Activated B cell treated with CpG ODN at 0.5 μM for 24 hours (primary cell): ENCODE results near the gene CCNB3. TPM values are rescaled to one million over a fixed set of nuclear protein-coding genes. Genes with fewer than 3 reads are reported as not detected.

Source experiments
- ATAC-seq: fragments of 200-7000 bp; cut with Tn5 transposase; one replicate; pipeline ENCODE4 v1.10.0; 2021; ENCODE audit warnings: low read depth, mild to moderate bottlenecking, moderate library complexity
- CTCF ChIA-PET: fragments of 350-600 bp; sonication (Branson Sonifier 250); formaldehyde crosslinking; loops from one replicate; lab custom pipeline; 2021; ENCODE audit warnings: antibody characterized with exemption; lab: Charles Lee
- POLR2A ChIA-PET: fragments of 350-600 bp; sonication (Branson Sonifier 250); formaldehyde crosslinking; loops from one replicate; lab custom pipeline; 2021; ENCODE audit warnings: antibody characterized with exemption; lab: Charles Lee
- DNase-seq: peaks from one replicate; pipeline ENCODE4 v3.0.0; 2022
- H3K27ac Mint-ChIP-seq: one replicate; pipeline ENCODE4 v1.8.0; 2020; ENCODE audit warnings: mixed read lengths
- H3K27me3 Mint-ChIP-seq: one replicate; pipeline ENCODE4 v1.8.0; 2021; ENCODE audit warnings: mixed read lengths
- H3K36me3 Mint-ChIP-seq: one replicate; pipeline ENCODE4 v1.8.0; 2021; ENCODE audit warnings: low read depth, mixed read lengths
- H3K4me1 Mint-ChIP-seq: one replicate; pipeline ENCODE4 v1.8.0; 2021; ENCODE audit warnings: mixed read lengths
- H3K4me3 Mint-ChIP-seq: one replicate; pipeline ENCODE4 v1.8.0; 2020; ENCODE audit warnings: mild to moderate bottlenecking, mixed read lengths
- H3K9me3 Mint-ChIP-seq: one replicate; pipeline ENCODE4 v1.8.0; 2020; ENCODE audit warnings: mixed read lengths
- intact Hi-C: fragments of 100-400 bp; cut with micrococcal nuclease; formaldehyde crosslinking; loops from one replicate; pipeline ENCODE4 v1.15.1; 2024
- total RNA-seq: library from RNA; stranded (reverse); gene quantifications from 2 replicates; pipeline ENCODE4 v1.2.3, GENCODE V29; 2022
- TF ChIP-seq, protein P1 (sequence below): fragments of 200-600 bp; IDR thresholded peaks from one replicate; pipeline ENCODE4 v1.8.0; 2022; ENCODE audit warnings: antibody characterized with exemption, mild to moderate bottlenecking

Gene CCNB3
- total RNA-seq, 1 donor from 2014 or later, result 1.4 TPM

DNA sequence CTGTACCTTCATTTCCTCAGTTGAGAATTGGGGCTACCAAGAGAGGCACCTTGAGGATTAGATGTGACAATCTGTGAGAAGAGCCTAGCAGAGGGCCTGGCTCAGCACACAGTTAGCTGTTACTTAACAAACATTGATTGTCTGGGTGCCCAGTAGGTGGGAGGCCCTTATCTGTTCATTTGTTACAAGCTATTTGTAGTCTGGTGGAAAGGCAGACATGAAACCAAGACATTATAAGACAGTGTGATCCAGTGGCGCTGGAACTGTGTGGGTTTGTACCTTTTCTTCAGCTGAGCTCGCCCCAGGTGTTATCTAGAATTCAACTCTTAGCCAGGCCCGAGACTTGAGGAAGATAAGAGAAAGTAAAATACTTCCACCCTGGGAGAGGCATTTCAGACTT is 20.7 kb upstream of the CCNB3 start:
- no peak for DNase-seq
- Mint-ChIP-seq H3K4me3 (no peak overlapping the region), H3K27ac (no peak overlapping the region), H3K4me1 (peaks cover 5% of the 10 kb centered on the region), H3K36me3 (no peaks in the 10 kb centered on the region), H3K27me3 (no peaks in the 10 kb centered on the region), H3K9me3 (no peaks in the 10 kb centered on the region)
- TF ChIP-seq, protein P1, sequence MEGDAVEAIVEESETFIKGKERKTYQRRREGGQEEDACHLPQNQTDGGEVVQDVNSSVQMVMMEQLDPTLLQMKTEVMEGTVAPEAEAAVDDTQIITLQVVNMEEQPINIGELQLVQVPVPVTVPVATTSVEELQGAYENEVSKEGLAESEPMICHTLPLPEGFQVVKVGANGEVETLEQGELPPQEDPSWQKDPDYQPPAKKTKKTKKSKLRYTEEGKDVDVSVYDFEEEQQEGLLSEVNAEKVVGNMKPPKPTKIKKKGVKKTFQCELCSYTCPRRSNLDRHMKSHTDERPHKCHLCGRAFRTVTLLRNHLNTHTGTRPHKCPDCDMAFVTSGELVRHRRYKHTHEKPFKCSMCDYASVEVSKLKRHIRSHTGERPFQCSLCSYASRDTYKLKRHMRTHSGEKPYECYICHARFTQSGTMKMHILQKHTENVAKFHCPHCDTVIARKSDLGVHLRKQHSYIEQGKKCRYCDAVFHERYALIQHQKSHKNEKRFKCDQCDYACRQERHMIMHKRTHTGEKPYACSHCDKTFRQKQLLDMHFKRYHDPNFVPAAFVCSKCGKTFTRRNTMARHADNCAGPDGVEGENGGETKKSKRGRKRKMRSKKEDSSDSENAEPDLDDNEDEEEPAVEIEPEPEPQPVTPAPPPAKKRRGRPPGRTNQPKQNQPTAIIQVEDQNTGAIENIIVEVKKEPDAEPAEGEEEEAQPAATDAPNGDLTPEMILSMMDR, result no peak
- CTCF ChIA-PET, result no interaction called here
- POLR2A ChIA-PET, result no interaction called here
- no peak for ATAC-seq
- intact Hi-C loops, result no loop called here

DNA sequence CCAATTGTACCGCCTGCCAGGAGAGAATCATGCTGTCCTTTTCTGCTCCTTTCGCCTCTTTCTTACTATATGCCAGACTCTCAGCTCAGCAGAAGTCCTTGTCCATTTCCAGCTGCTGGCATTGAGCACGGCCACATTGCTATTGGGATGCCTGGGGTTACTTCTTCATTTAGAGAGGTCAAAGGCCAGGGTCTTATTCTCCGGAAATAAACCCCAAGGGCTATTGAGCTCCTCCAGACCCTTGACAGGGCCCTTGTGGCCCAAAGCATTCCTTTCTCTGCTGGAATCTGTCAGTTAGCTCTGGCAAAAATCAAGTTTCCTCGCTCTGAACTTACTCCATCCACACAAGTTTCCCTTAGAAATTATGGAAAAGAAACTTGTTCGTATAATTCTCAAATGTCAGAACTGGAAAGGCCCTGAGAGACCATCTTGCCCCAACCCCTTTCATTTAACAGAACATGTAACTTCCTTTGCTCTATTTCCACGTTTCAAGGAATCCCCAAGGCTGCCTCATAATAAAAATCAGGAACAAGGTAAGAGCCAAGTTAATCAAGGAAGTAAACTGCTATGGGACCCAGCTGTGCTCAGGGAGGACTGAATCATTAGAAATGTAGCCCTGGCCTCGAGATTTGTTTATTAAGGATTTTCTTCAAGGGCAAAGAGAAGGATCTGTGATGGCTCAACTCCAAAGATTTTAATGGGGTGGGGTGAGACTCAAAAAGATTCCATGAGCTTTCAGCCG is 15.5 kb upstream of the CCNB3 start:
- DNase-seq (no peak), ATAC-seq (no peak)
- intact Hi-C loops, result no loop called here
- TF ChIP-seq, protein P1, result no peak
- no peak overlapping the region for H3K4me3 Mint-ChIP-seq
- H3K9me3 Mint-ChIP-seq, result no peaks in the 10 kb centered on the region
- H3K4me1 Mint-ChIP-seq, result no peaks in the 10 kb centered on the region
- peaks cover 4% of the 10 kb centered on the region for H3K27me3 Mint-ChIP-seq
- no peak overlapping the region for H3K27ac Mint-ChIP-seq
- ChIA-PET POLR2A (no interaction called here), CTCF (no interaction called here)
- no peaks in the 10 kb centered on the region for H3K36me3 Mint-ChIP-seq

DNA sequence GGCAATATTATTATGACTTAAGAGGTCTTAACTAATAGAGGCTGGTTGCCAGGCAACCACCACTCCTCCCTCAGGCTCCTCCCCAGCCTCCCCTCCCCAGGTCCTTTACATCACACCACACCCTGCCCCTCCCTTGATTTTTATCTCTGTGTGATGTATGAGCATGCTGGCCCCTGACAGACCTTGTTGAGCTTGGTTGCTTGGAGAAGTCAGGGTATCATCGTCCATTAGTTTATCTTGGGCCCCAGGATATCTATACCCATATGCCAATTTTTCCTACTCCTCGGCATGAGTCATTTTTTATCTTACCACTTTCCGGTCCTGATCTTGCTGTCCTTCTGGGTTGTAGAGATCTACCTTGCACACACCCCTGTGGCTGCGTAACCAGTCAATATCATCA is 6.2 kb upstream of the CCNB3 start:
- Mint-ChIP-seq H3K4me3 (no peak overlapping the region), H3K4me1 (no peaks in the 10 kb centered on the region), H3K27ac (no peak overlapping the region), H3K36me3 (no peaks in the 10 kb centered on the region), H3K27me3 (peaks cover 4% of the 10 kb centered on the region), H3K9me3 (no peaks in the 10 kb centered on the region)
- intact Hi-C loops, result no loop called here
- TF ChIP-seq, protein P1, result no peak
- POLR2A ChIA-PET, result no interaction called here
- CTCF ChIA-PET, result no interaction called here
- no peak for DNase-seq
- no peak for ATAC-seq

DNA sequence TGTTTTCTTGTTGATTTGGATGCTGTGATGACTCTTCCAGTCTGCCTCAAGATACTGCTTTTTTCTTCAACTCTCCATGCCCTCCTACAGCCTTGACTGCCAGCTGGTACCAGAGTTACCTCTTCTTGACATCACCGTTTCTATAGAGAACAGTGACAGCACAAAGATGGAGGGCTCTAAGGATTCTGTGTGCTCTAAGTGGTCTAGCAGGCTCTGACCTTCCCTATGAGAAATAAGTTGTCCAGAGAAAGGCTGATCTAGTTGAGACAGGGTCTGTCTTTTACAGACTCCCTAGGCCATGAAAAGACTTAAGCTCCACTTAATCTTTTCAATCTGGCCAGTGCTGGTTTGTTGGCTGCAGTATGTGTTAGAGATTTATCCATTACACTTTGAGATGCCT is 3.7 kb upstream of the CCNB3 start, which contains the start of gene AKAP4:
TSS of gene AKAP4 (minus strand) at position 101 of the 400 bp plus-strand sequence. CDS start 118 bp downstream, outside the sequence.
- H3K4me3 Mint-ChIP-seq, result no peak within 1 kb of the TSS
- no peak for DNase-seq
- ChIA-PET CTCF (no interaction called here), POLR2A (no interaction called here)
- H3K27ac Mint-ChIP-seq, result no peak within 1 kb of the TSS
- TF ChIP-seq, protein P1, result no peak
- ATAC-seq, result no peak
- peaks cover 2% of the 10 kb centered on the region for H3K9me3 Mint-ChIP-seq
- H3K36me3 Mint-ChIP-seq, result no peaks in the 10 kb centered on the region
- H3K27me3 Mint-ChIP-seq, result no peaks in the 10 kb centered on the region
- intact Hi-C loops, result no loop called here
- peaks cover 7% of the 10 kb centered on the region for H3K4me1 Mint-ChIP-seq

DNA sequence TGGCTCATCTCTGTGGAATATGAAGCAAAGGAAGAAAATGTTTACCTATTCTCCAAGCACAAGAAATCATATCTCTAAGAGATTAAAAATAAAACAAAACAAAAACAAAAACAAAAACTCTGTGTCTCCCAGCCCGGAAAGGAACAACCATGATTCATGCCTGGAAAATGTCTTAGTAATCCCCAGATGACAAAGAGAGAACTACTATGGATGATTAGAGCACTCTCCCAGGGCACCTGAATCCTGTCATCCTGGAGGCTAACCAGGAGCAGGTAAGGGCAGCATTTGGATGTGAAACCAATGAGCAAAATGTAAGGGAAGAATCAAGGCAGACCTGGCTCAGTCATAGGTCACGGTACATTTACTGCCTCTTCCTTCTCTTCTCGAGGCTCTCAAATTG is 2.0 kb upstream of the CCNB3 start:
- ChIA-PET CTCF (no interaction called here), POLR2A (no interaction called here)
- no peaks in the 10 kb centered on the region for H3K27me3 Mint-ChIP-seq
- intact Hi-C loops, result no loop called here
- no peaks in the 10 kb centered on the region for H3K36me3 Mint-ChIP-seq
- H3K4me3 Mint-ChIP-seq, result no peak overlapping the region
- H3K27ac Mint-ChIP-seq, result no peak overlapping the region
- no peak for DNase-seq
- peaks cover 7% of the 10 kb centered on the region for H3K4me1 Mint-ChIP-seq
- peaks cover 2% of the 10 kb centered on the region for H3K9me3 Mint-ChIP-seq
- no peak for ATAC-seq
- TF ChIP-seq, protein P1, result no peak
